Mesendoderm (in vitro differentiated cells): ENCODE data around the gene ADK.

Experiments
- DNase-seq: peaks from one replicate; pipeline ENCODE4 v3.0.0; 2013
- H2AK5ac ChIP-seq: 2 replicates; pipeline ENCODE4 v1.6.1; 2013; ENCODE audit warnings: low read length, inconsistent platforms
- H2BK120ac ChIP-seq: 2 replicates; pipeline ENCODE4 v1.6.1; 2013; ENCODE audit warnings: low read depth, mild to moderate bottlenecking, low read length, moderate library complexity, mixed read lengths
- H2BK15ac ChIP-seq: replicated peaks from 2 replicates; pipeline ENCODE4 v1.6.1; 2013; ENCODE audit warnings: low read depth, mild to moderate bottlenecking, moderate library complexity
- H2BK5ac ChIP-seq: 2 replicates; pipeline ENCODE4 v1.6.1; 2013; ENCODE audit warnings: low read length, inconsistent platforms
- H3K18ac ChIP-seq: 2 replicates; pipeline ENCODE4 v1.6.1; 2013; ENCODE audit warnings: mild to moderate bottlenecking, low read length, mixed read lengths
- H3K23ac ChIP-seq: one replicate; pipeline ENCODE4 v1.6.1; 2013; ENCODE audit warnings: low read length
- H3K27ac ChIP-seq: 2 replicates; pipeline ENCODE4 v1.5.1; 2013; ENCODE audit warnings: low read depth, mild to moderate bottlenecking, inconsistent platforms, low read length, moderate library complexity
- H3K27me3 ChIP-seq: 2 replicates; pipeline ENCODE4 v1.6.1; 2013; ENCODE audit warnings: low read length, control low read depth, mild to moderate bottlenecking, inconsistent platforms; ENCODE audit not compliant: insufficient read depth, poor library complexity
- H3K36me3 ChIP-seq: 2 replicates; pipeline ENCODE4 v1.6.1; 2013; ENCODE audit warnings: low read length, inconsistent platforms; ENCODE audit not compliant: control insufficient read depth, insufficient read depth
- H3K4ac ChIP-seq: one replicate; pipeline ENCODE4 v1.6.1; 2013; ENCODE audit warnings: low read depth, mild to moderate bottlenecking, low read length, moderate library complexity
- H3K4me1 ChIP-seq: 2 replicates; pipeline ENCODE4 v1.6.1; 2013; ENCODE audit warnings: low read depth, low read length, inconsistent platforms; ENCODE audit not compliant: control insufficient read depth
- H3K4me2 ChIP-seq: 2 replicates; pipeline ENCODE4 v1.6.1; 2013; ENCODE audit warnings: low read length
- H3K4me3 ChIP-seq: 2 replicates; pipeline ENCODE4 v1.5.1; 2013; ENCODE audit warnings: mild to moderate bottlenecking, low read length
- H3K56ac ChIP-seq: one replicate; pipeline ENCODE4 v1.6.1; 2013; ENCODE audit warnings: low read length
- H3K79me1 ChIP-seq: 2 replicates; pipeline ENCODE4 v1.6.1; 2013; ENCODE audit warnings: low read length, inconsistent platforms
- H3K79me2 ChIP-seq: 2 replicates; pipeline ENCODE4 v1.6.1; 2013; ENCODE audit warnings: mild to moderate bottlenecking, low read length; ENCODE audit not compliant: control insufficient read depth, insufficient read depth
- H3K9ac ChIP-seq: 2 replicates; pipeline ENCODE4 v1.6.1; 2013; ENCODE audit warnings: low read length, inconsistent platforms
- H4K5ac ChIP-seq: one replicate; pipeline ENCODE4 v1.6.1; 2013; ENCODE audit warnings: low read length
- H4K8ac ChIP-seq: one replicate; pipeline ENCODE4 v1.6.1; 2013; ENCODE audit warnings: low read depth, mild to moderate bottlenecking, control low read depth, low read length, moderate library complexity
- WGBS: extraction: QIAGEN DNeasy Blood & Tissue Kit; methylation state at CpG from one replicate; pipeline ENCODE4 v1.1.7; 2013; ENCODE audit warnings: low lambda C conversion rate, missing lambda C conversion rate; ENCODE audit not compliant: insufficient coverage; ENCODE audit errors: extremely low coverage; 5-methylcytosine and 5-hydroxymethylcytosine counted together

Gene ADK

DNA sequence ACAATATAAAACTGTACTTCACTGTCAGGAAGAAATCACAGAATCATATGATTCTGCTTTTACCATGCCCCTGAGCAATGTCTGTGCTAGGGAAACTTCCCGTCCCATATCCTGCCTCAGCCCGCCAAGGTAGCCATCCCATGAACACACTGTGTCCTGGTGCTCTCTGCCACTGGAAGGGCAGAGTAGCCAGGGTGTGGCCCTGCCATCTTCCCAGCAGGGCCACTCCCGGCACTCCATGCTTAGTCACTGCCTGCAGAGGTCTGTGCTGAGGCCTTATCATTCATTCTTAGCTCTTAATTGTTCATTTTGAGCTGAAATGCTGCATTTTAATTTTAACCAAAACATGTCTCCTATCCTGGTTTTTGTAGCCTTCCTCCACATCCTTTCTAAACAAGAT is 32.2 kb upstream of the ADK start:
- H3K9ac ChIP-seq = no peak overlapping the region
- no peak overlapping the region for H3K56ac ChIP-seq
- no peak overlapping the region for H2BK5ac ChIP-seq
- no peak overlapping the region for H3K4ac ChIP-seq
- H3K79me1 ChIP-seq = peaks cover 1% of the 10 kb centered on the region
- H3K27ac ChIP-seq = no peak overlapping the region
- H3K36me3 ChIP-seq = peaks cover 17% of the 10 kb centered on the region
- WGBS = no CpG with 5 or more reads among the region's 3 CpGs
- no peak overlapping the region for H4K8ac ChIP-seq
- H4K5ac ChIP-seq = no peak overlapping the region
- H2BK120ac ChIP-seq = no peak overlapping the region
- H3K23ac ChIP-seq = no peak overlapping the region
- no peak overlapping the region for H3K4me2 ChIP-seq
- H2AK5ac ChIP-seq = no peak overlapping the region
- H3K79me2 ChIP-seq = no peaks in the 10 kb centered on the region
- no peak overlapping the region for H3K18ac ChIP-seq
- no peaks in the 10 kb centered on the region for H3K27me3 ChIP-seq
- no peaks in the 10 kb centered on the region for H3K4me1 ChIP-seq
- DNase-seq = no peak
- no peak overlapping the region for H2BK15ac ChIP-seq
- no peak overlapping the region for H3K4me3 ChIP-seq

DNA sequence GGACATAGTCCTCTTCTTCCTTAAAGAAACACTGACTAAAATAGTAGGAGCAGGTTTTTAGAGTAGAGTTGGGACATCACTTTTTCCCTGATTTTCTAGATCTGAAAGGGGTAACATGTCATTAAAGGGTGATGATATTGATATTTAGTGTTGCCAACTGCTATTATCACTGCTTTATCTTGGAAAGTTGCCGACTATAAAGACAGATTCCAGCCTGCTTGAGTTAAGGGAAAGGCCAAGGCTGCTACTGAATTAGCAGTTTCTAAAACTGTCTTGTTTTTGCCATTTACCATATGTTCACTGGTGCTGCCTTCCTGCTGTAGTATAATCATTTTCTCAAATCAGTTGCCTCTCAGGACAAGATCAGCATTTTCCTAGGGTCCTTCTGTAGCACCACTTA is 30.1 kb upstream of the ADK start:
- no peak overlapping the region for H3K4me2 ChIP-seq
- H2BK120ac ChIP-seq = no peak overlapping the region
- H4K5ac ChIP-seq = no peak overlapping the region
- H3K56ac ChIP-seq = no peak overlapping the region
- no peak overlapping the region for H2BK15ac ChIP-seq
- no peaks in the 10 kb centered on the region for H3K27me3 ChIP-seq
- no peak overlapping the region for H3K18ac ChIP-seq
- no peak overlapping the region for H3K4me3 ChIP-seq
- H3K4ac ChIP-seq = no peak overlapping the region
- WGBS = no CpG with 5 or more reads among the region's 1 CpG
- H3K23ac ChIP-seq = no peak overlapping the region
- no peak overlapping the region for H3K9ac ChIP-seq
- H3K79me1 ChIP-seq = no peaks in the 10 kb centered on the region
- H3K4me1 ChIP-seq = no peaks in the 10 kb centered on the region
- H3K27ac ChIP-seq = no peak overlapping the region
- H3K36me3 ChIP-seq = peaks cover 10% of the 10 kb centered on the region
- no peak for DNase-seq
- no peaks in the 10 kb centered on the region for H3K79me2 ChIP-seq
- no peak overlapping the region for H2BK5ac ChIP-seq
- no peak overlapping the region for H2AK5ac ChIP-seq
- no peak overlapping the region for H4K8ac ChIP-seq

DNA sequence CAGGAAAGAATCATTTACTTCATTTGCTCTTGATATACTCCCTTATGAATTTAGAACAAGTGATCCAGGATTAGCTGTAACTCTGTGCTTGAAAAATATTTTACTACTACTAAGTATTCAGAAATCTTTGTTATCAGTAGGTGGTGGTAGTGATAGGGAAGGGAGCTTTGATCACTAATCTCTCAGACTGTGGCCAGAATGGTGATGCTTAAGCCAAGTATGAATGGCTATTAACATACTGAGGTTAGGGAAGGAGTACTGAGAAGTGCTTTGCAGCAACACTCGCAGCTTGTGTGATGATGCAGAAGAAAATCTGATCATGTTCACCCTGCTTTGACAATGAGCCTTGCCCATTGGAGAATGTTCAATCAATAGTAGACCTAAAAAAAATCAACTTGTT is 29.7 kb upstream of the ADK start:
- Histone ChIP-seq H4K5ac (no peak overlapping the region), H3K4ac (no peak overlapping the region), H3K27ac (no peak overlapping the region), H2AK5ac (no peak overlapping the region), H3K4me1 (no peaks in the 10 kb centered on the region), H3K56ac (no peak overlapping the region), H2BK15ac (no peak overlapping the region), H3K18ac (no peak overlapping the region), H2BK120ac (no peak overlapping the region), H2BK5ac (no peak overlapping the region), H3K27me3 (no peaks in the 10 kb centered on the region), H4K8ac (no peak overlapping the region), H3K36me3 (peaks cover 10% of the 10 kb centered on the region), H3K79me2 (no peaks in the 10 kb centered on the region), H3K4me3 (no peak overlapping the region), H3K4me2 (no peak overlapping the region), H3K9ac (no peak overlapping the region), H3K23ac (no peak overlapping the region), H3K79me1 (no peaks in the 10 kb centered on the region)
- peak; percentile 42 for DNase-seq
- no CpG with 5 or more reads among the region's 1 CpG for WGBS

DNA sequence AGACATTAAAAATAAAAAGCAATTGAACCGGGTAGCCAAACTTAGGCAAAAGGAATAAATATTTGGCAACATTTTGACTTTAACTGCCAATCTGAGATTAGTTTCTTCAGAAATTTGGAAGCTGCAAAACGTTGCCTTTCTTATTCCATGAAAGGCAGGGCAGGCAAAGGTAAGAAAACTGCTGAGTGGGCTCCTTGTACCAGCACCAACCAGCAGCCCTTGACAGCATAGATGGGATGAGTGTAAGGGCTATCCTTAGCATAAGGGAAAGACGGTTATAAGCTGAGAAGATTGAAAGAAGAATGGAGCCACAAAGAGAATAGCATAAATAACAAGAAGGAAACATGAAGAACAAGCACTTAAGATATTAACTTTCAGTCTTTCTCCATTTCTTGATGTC is 29.0 kb upstream of the ADK start:
- WGBS = no CpG with 5 or more reads among the region's 3 CpGs
- Histone ChIP-seq H3K27ac (no peak overlapping the region), H3K79me2 (no peaks in the 10 kb centered on the region), H2BK15ac (no peak overlapping the region), H3K27me3 (no peaks in the 10 kb centered on the region), H2BK120ac (no peak overlapping the region), H3K23ac (no peak overlapping the region), H3K18ac (no peak overlapping the region), H4K5ac (no peak overlapping the region), H2AK5ac (no peak overlapping the region), H3K36me3 (peaks cover 12% of the 10 kb centered on the region), H4K8ac (no peak overlapping the region), H3K4me1 (no peaks in the 10 kb centered on the region), H3K79me1 (no peaks in the 10 kb centered on the region), H3K4me3 (no peak overlapping the region), H3K4me2 (no peak overlapping the region), H3K9ac (no peak overlapping the region), H3K56ac (no peak overlapping the region), H3K4ac (no peak overlapping the region), H2BK5ac (no peak overlapping the region)
- DNase-seq = no peak

DNA sequence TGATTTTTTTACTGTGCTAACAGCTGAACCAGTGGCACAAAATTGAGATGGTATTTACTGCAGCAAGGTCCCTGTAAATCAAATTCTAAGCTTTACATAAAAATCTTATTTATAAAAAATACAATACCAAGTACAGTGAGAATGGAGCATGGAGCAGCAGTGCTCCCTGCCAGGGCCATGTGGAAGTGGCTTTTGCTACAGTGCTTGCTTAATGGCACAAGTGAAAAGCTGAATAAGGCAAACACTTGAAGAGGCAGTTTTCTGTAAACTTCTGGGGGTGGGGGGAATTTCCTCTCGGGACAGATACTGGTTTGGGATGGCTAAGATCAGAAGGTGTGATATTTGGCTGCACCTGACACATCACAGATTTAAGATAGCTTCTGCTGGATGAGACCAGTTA is 27.9 kb upstream of the ADK start:
- Histone ChIP-seq H3K36me3 (peaks cover 7% of the 10 kb centered on the region), H3K23ac (no peak overlapping the region)
- WGBS = no CpG with 5 or more reads among the region's 1 CpG

DNA sequence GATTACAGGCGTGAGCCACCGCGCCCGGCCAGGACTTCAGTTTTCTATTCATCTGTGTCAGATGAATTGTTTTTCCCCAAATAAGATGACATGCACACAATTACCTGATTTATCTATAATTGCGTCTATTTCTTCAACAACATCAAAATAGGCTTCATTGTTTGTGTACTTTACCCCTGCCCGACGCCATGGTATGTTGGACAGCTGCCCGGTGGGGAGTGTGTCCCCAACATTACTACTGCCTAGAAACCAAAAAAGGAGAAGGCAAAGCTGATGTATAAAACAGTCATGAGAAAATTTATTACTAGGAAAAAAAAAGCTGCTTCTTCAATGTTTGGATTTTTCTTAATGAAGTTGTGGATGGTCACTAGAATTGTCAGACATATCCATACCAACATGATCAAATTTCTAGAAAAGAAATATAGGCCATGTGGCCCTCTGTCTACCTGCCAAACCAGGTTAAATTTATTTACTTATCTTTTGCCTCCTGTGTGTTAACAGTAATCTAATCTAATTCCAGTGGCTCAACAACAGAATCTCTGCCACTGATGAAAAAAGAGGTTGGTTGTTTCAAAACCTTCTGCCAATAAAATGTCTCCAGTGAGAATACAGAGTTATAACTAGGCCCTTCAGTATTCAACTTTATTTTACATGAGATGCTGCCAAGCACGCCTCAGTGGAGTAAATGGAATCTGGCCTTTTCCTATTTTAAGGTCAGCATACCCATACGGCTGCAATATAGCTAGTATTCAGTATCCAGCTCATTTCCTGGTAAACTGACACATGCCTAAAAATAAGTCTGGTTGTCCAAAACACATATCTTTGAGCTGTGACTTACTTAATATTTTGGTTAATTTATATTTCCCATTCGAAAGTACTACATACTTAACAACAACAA is 16.8 kb upstream of the ADK start:
- Histone ChIP-seq H3K4me2 (no peak overlapping the region), H3K79me1 (no peaks in the 10 kb centered on the region), H2BK120ac (no peak overlapping the region), H3K4me1 (no peaks in the 10 kb centered on the region), H3K18ac (no peak overlapping the region), H3K56ac (no peak overlapping the region), H4K8ac (no peak overlapping the region), H3K23ac (no peak overlapping the region), H3K27me3 (no peaks in the 10 kb centered on the region), H2BK15ac (no peak overlapping the region), H3K79me2 (no peaks in the 10 kb centered on the region), H2BK5ac (no peak overlapping the region), H3K4ac (no peak overlapping the region), H2AK5ac (no peak overlapping the region), H3K4me3 (no peak overlapping the region), H3K9ac (no peak overlapping the region), H3K36me3 (peaks cover 3% of the 10 kb centered on the region), H3K27ac (no peak overlapping the region), H4K5ac (no peak overlapping the region)
- no peak for DNase-seq
- WGBS = no CpG with 5 or more reads among the region's 11 CpGs

More for the DNA sequence above, 27.9 kb upstream of the ADK start:
- Histone ChIP-seq H3K56ac (no peak overlapping the region), H3K27ac (no peak overlapping the region), H3K18ac (no peak overlapping the region), H3K27me3 (no peaks in the 10 kb centered on the region), H3K79me1 (no peaks in the 10 kb centered on the region), H4K8ac (no peak overlapping the region), H2BK120ac (no peak overlapping the region), H2AK5ac (no peak overlapping the region), H3K9ac (no peak overlapping the region), H4K5ac (no peak overlapping the region), H3K4ac (no peak overlapping the region), H3K4me1 (no peaks in the 10 kb centered on the region), H3K79me2 (no peaks in the 10 kb centered on the region), H3K4me2 (no peak overlapping the region), H2BK5ac (no peak overlapping the region), H2BK15ac (no peak overlapping the region), H3K4me3 (no peak overlapping the region)
- DNase-seq = no peak
